Gastrocnemius medialis (tissue), 4 donors: Measurements from ENCODE around the gene NSUN4. TPM values are rescaled to one million over a fixed set of nuclear protein-coding genes. Genes with fewer than 3 reads are reported as not detected.
A peak's percentile ranks its signal among the peaks of the same experiment; 100 is the strongest.

Experiments
- ATAC-seq, 2 donors: fragments of 150-250 bp; one replicate each; pipeline ENCODE4 v1.9.1; 2016
- DNase-seq, 2 donors: peaks; one replicate each; pipeline ENCODE4 v3.0.0-alpha.2; 2019
- H3K27ac ChIP-seq, 4 donors: fragments of 200-600 bp; sonication (generic); 1 replicate in 1 of 4; 2 replicates in 3 of 4; pipeline ENCODE4 v1.5.1; 2016 to 2018; ENCODE audit warnings: mild to moderate bottlenecking in 2 of 4, moderate library complexity in 1 of 4
- H3K27me3 ChIP-seq, 3 donors: fragments of 200-600 bp; sonication (generic) in 2 of 3; 1 replicate in 1 of 3; 2 replicates in 2 of 3; pipeline versions ENCODE4 v1.5.1 to v1.6.0; 2016 to 2019; ENCODE audit warnings: mild to moderate bottlenecking in 1 of 3, moderate library complexity in 1 of 3
- H3K36me3 ChIP-seq, 2 donors: fragments of 200-600 bp; sonication (generic) in 1 of 2; one replicate each; pipeline ENCODE4 v1.5.1; 2017 to 2018
- H3K4me1 ChIP-seq, 2 donors: fragments of 200-600 bp; sonication (generic) in 1 of 2; one replicate each; pipeline ENCODE4 v1.5.1; 2016 to 2017; ENCODE audit warnings: mild to moderate bottlenecking in 2 of 2
- H3K4me3 ChIP-seq, 4 donors: fragments of 200-600 bp; sonication (generic) in 3 of 4; 1 replicate in 1 of 4; 2 replicates in 3 of 4; pipeline ENCODE4 v1.5.1; 2016 to 2019; ENCODE audit warnings: mild to moderate bottlenecking in 2 of 4
- H3K9me3 ChIP-seq, 3 donors: fragments of 200-600 bp; sonication (generic) in 2 of 3; 1 replicate in 1 of 3; 2 replicates in 2 of 3; pipeline ENCODE4 v1.5.1; 2016 to 2019
- POLR2A ChIP-seq, 2 donors: fragments of 450-650 bp; IDR thresholded peaks; one replicate each; pipeline ENCODE4 v1.6.1; 2017; ENCODE audit warnings: antibody characterized with exemption in 2 of 2, mild to moderate bottlenecking in 2 of 2, moderate library complexity in 2 of 2
- in situ Hi-C, 4 donors: fragments of 200-750 bp; cut with MboI; loops; one replicate each; pipeline versions ENCODE4 v1.15.0 to v1.8.0; 2017; ENCODE audit warnings: low sequenced_read_pairs in 4 of 4
- intact Hi-C: fragments of 100-400 bp; cut with DNase I; formaldehyde crosslinking; loops from one replicate; pipeline ENCODE4 v1.15.1; 2023; ENCODE audit warnings: low total_unique reads
- total RNA-seq, 4 donors: library from RNA; depleted of rRNA; stranded (reverse); fragments of >200 nt; gene quantifications; one replicate each; pipeline versions ENCODE4 v1.1.0 to v1.2.3, GENCODE V29; 2016
- TF ChIP-seq, protein P1 (sequence below), 5 experiments: fragments of 450-650 bp in 3 of 5; fragments of 200-600 bp in 2 of 5; sonication (generic) in 2 of 5; IDR thresholded peaks in 4 of 5; conservative IDR thresholded peaks in 1 of 5; 1 replicate in 4 of 5; 2 replicates in 1 of 5; pipeline ENCODE4 v1.5.1; 2016 to 2019; ENCODE audit warnings: antibody characterized with exemption in 5 of 5, mild to moderate bottlenecking in 3 of 5, moderate library complexity in 3 of 5

The NSUN4 gene
- total RNA-seq, 4 donors from 2014 or later = 15.5 to 22.5 (median 20.8) TPM

DNA sequence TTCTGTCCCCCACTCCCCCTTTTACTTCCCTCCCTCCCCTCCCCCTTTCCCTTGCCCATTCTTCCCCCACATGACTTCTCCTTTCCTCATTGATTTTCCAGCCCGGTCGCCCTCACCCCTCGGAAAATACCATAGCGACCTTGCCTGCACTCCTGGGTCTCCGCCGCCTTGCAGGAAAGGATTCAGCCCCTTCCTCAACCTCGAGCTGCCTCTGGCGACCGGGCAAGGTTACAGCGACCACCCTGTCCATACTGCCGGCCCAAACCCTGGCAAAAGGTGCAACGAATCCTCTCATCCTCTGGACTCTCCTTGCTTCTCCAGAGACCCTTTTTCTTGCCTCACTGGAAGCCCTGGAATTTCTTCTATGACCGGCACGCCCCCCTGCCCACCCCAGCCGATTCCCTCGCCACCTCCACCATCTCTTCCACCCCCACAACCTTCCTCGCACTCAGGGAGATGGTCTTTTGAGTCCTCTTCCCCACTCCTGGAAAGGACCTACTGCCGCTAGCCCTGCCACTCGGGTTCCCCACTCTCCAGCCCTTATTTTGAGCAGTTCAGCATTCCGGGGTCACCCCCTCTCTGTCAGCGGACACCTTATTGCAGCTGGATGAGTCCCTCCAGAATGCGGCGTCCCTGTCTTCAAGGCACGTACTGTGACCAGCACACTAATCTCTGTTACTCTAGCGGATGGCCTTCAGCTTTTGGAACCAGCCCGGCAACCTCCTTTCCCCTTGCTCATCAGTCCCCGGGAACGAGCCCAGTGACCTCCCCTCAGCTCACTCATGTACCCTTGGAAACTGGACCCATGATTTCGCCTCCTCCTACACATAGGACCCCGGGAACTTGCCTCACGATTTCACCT, 846 bp downstream of the NSUN4 start:
- intact Hi-C loops = loop anchor here (2.0 to 5.0 kb wide), 2 partner anchors 54 to 95 kb away; partner anchors contain the start of gene RAD54L
- Histone ChIP-seq H3K27me3 (no peaks in the 10 kb centered on the region), H3K4me1 (peaks cover 16 to 20% of the 10 kb centered on the region in 2 donors), H3K4me3 (peak overlapping the region; percentile 66 to 83 (median 77)), H3K36me3 (peaks cover 0 to 23% of the 10 kb centered on the region in 2 donors), H3K27ac (peak overlapping the region; percentile 91 to 99 (median 94)), H3K9me3 (no peaks in the 10 kb centered on the region)
- no peak for TF ChIP-seq POLR2A (IDR thresholded peaks at IDR 0.05)
- TF ChIP-seq, protein P1, sequence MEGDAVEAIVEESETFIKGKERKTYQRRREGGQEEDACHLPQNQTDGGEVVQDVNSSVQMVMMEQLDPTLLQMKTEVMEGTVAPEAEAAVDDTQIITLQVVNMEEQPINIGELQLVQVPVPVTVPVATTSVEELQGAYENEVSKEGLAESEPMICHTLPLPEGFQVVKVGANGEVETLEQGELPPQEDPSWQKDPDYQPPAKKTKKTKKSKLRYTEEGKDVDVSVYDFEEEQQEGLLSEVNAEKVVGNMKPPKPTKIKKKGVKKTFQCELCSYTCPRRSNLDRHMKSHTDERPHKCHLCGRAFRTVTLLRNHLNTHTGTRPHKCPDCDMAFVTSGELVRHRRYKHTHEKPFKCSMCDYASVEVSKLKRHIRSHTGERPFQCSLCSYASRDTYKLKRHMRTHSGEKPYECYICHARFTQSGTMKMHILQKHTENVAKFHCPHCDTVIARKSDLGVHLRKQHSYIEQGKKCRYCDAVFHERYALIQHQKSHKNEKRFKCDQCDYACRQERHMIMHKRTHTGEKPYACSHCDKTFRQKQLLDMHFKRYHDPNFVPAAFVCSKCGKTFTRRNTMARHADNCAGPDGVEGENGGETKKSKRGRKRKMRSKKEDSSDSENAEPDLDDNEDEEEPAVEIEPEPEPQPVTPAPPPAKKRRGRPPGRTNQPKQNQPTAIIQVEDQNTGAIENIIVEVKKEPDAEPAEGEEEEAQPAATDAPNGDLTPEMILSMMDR (IDR thresholded peaks at IDR 0.05 in 4 of 5, conservative IDR thresholded peaks at IDR 0.05 in 1 of 5) = no peak
- DNase-seq = peak in 1 of 2 donors; percentile 21
- no peak for ATAC-seq
- in situ Hi-C loops = no loop called here

DNA sequence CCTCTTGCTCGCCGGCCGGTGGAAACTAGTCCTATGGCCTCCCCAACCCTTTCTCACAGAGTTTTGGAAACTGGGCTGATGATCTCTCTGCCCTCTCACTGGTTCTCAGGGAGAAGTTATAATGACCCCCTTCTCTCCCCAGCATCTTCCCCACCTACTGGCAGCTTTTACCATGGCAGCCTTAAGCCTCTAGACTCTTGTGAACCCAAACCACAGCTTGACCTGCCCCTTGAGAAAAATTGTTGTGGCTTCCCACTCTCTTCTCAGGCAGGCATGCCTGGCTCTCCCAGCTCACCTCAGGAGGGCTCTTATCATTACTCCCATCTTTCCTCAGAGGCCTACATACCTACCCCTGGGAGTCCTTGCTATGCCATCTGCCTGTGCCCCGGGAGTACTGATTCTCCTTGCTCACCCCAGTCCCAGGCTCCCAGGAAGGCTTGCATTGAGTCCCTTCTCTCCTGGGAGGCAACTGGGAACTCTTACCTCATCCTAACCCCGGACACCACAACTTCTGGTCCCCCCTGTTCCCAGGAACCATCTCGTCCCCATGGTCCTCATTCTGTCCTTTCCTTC, 1.6 kb downstream of the NSUN4 start:
- no peak for TF ChIP-seq POLR2A (IDR thresholded peaks at IDR 0.05)
- TF ChIP-seq, protein P1 (IDR thresholded peaks at IDR 0.05 in 4 of 5, conservative IDR thresholded peaks at IDR 0.05 in 1 of 5) = no peak
- Histone ChIP-seq H3K27ac (peak overlapping the region; percentile 91 to 99 (median 94)), H3K9me3 (no peaks in the 10 kb centered on the region), H3K4me1 (peaks cover 16 to 20% of the 10 kb centered on the region in 2 donors), H3K36me3 (peaks cover 0 to 30% of the 10 kb centered on the region in 2 donors), H3K4me3 (no peak overlapping the region), H3K27me3 (no peaks in the 10 kb centered on the region)
- in situ Hi-C loops (no loop called here), intact Hi-C loops (loop anchor here (5.0 kb wide), 1 partner anchor 55 kb away; no protein-coding TSS in a partner anchor)
- ATAC-seq (no peak), DNase-seq (no peak)

DNA sequence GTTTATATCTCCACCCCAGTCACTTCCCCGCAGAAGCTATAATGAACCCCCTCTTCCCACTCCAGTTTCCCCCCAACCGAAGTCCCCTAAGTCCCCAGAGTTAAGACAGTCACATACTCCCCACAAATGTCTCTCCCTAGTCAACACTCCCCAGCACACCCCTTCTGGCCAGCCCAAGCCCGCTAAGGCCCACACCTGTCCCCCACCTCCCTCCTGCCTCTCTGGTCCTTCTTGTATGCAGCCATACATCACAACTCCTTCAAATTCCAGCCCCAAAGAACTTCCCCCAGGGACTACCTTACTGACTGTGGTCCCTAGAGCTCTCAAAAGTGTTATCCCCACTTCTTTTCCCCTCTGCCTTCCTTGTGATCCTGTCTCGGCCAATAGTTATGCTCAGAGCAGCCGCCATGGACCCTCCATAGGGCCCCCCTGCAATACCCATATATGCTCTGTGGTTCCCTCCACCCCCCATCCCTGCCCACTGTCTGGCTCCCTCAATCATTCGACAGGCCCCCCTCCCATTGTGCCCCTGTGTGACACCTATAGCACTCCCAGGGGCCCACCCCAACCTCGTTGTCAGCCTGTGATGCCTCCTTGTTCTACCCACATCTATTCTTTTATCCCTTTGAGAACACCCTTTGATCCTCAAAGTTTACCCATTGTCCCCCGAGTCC, 2.2 kb downstream of the NSUN4 start:
- no peaks in the 10 kb centered on the region for H3K9me3 ChIP-seq
- in situ Hi-C loops (no loop called here), intact Hi-C loops (loop anchor here (5.0 kb wide), 1 partner anchor 56 kb away; no protein-coding TSS in a partner anchor)
- peak overlapping the region; percentile 91 to 99 (median 94) for H3K27ac ChIP-seq
- DNase-seq (no peak), ATAC-seq (no peak)
- H3K27me3 ChIP-seq = no peaks in the 10 kb centered on the region
- peaks cover 16 to 20% of the 10 kb centered on the region in 2 donors for H3K4me1 ChIP-seq
- H3K4me3 ChIP-seq = no peak overlapping the region
- peaks cover 0 to 34% of the 10 kb centered on the region in 2 donors for H3K36me3 ChIP-seq
- no peak for TF ChIP-seq POLR2A (IDR thresholded peaks at IDR 0.05)
- TF ChIP-seq, protein P1 (IDR thresholded peaks at IDR 0.05 in 4 of 5, conservative IDR thresholded peaks at IDR 0.05 in 1 of 5) = no peak

DNA sequence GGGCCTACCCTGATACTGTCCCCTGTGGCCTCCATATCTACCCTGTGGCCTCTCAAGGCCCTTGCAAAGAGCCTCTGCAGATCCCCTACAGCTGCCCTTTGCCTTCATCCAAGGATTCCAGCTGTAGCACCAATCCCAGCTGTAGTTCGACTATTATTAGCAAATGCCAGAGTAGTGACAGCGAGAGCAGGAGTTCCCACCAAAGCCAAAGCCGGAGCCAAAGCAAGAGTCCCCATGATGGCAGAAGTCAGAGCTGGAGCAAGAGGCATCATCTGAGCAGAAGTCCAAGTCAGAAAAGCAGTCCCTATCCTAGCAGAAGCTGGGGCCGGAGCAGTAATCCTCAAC, 2.7 kb downstream of the NSUN4 start:
- Histone ChIP-seq H3K4me3 (no peak overlapping the region), H3K9me3 (no peaks in the 10 kb centered on the region), H3K27ac (peak overlapping the region; percentile 91 to 99 (median 94)), H3K27me3 (no peaks in the 10 kb centered on the region), H3K4me1 (peaks cover 16 to 20% of the 10 kb centered on the region in 2 donors), H3K36me3 (peaks cover 0 to 34% of the 10 kb centered on the region in 2 donors)
- no peak for TF ChIP-seq POLR2A (IDR thresholded peaks at IDR 0.05)
- TF ChIP-seq, protein P1 (IDR thresholded peaks at IDR 0.05 in 4 of 5, conservative IDR thresholded peaks at IDR 0.05 in 1 of 5) = no peak
- in situ Hi-C loops = no loop called here
- ATAC-seq (no peak), DNase-seq (no peak)
- intact Hi-C loops = loop anchor here (5.0 kb wide), 1 partner anchor 56 kb away; no protein-coding TSS in a partner anchor
